ENCODE data around the gene SULT1C3.

SULT1C3 gene

DNA sequence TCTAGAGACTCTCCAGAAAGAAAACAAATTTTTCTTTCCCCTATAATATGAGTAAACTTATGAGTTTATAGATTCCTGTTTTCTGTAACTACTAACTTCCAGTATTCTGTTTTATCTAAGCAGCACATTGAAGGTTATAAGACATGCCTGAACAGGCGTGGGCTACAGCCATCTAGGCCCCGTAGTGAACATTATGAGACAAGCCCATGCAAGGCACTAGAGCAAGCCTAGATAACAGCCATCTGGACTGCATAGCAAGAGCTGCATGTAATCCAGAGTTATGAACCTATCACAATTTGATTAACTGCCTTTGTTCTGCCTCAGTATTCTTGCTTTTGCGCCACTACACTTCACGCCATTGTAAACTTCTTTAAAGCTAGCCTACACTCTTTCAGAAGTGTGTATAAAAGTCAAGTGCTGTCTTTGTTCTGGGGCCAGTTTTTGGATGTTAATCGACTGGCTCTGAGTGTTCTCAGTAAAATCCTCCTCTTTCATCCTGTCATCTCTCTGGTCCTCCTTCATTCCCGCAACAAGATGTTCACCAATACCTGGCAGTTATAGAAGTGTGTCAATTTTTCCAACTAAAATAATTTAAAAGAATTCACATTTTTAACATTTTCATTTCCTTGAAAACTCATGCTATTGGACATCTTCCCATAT, 3.0 kb upstream of the SULT1C3 start:
- Histone ChIP-seq H3K14ac (ENCODE audit: low read length) (no peak overlapping the region), H2BK12ac (ENCODE audit: low read length) (no peak overlapping the region), H2BK120ac (ENCODE audit: insufficient read depth, low read length, poor library complexity) (no peak overlapping the region), H3K4me3 (ENCODE audit: low read depth, low read length) (no peak overlapping the region), H3K9me3 (ENCODE audit: insufficient read depth, low read depth, low read length) (peaks cover 2% of the 10 kb centered on the region), H3K4me1 (ENCODE audit: control insufficient read depth in 1 of 2, insufficient read depth in 2 of 2, low read length in 2 of 2) (no peaks in the 10 kb centered on the region), H3K4me2 (ENCODE audit: low read length) (no peak overlapping the region), H3K79me1 (ENCODE audit: low read length) (no peaks in the 10 kb centered on the region), H4K12ac (ENCODE audit: low read depth, low read length) (no peak overlapping the region), H4K91ac (ENCODE audit: low read depth, low read length) (no peak overlapping the region), H4K8ac (ENCODE audit: low read depth, low read length) (no peak overlapping the region), H3K27ac (ENCODE audit: low read depth, low read length) (no peak overlapping the region), H3K36me3 (ENCODE audit: control insufficient read depth in 1 of 2, insufficient read depth in 2 of 2, low read length in 2 of 2) (no peaks in the 10 kb centered on the region), H3K4ac (ENCODE audit: low read depth, low read length) (no peak overlapping the region), H2BK5ac (ENCODE audit: low read depth, low read length, poor library complexity) (no peak overlapping the region), H3K18ac (ENCODE audit: low read length) (no peak overlapping the region), H3K23ac (ENCODE audit: low read length) (no peak overlapping the region), H3K9ac (ENCODE audit: low read length) (no peak overlapping the region), H3K27me3 (ENCODE audit: insufficient read depth, low read length) (no peaks in the 10 kb centered on the region), H3K79me2 (ENCODE audit: control insufficient read depth, insufficient read depth, low read length, poor library complexity) (no peaks in the 10 kb centered on the region), H2AFZ (ENCODE audit: insufficient read depth, low read length, poor library complexity) (no peak overlapping the region), H2AK5ac (ENCODE audit: low read length) (no peak overlapping the region)
- DNase-seq = no peak
- WGBS (ENCODE audit: extremely low coverage, insufficient coverage, insufficient read length) = no CpG with 5 or more reads among the region's 6 CpGs

- H4K91ac ChIP-seq (ENCODE audit: low read depth, low read length) = no peak overlapping the region
- no peak overlapping the region for H3K4me3 ChIP-seq (ENCODE audit: low read depth, low read length)
- no peaks in the 10 kb centered on the region for H3K36me3 ChIP-seq (ENCODE audit: control insufficient read depth in 1 of 2, insufficient read depth in 2 of 2, low read length in 2 of 2)
- no peak overlapping the region for H3K4me2 ChIP-seq (ENCODE audit: low read length)
- no peak overlapping the region for H4K12ac ChIP-seq (ENCODE audit: low read depth, low read length)
- H3K18ac ChIP-seq (ENCODE audit: low read length) = no peak overlapping the region
- no peak overlapping the region for H2AFZ ChIP-seq (ENCODE audit: insufficient read depth, low read length, poor library complexity)
- no peak overlapping the region for H3K14ac ChIP-seq (ENCODE audit: low read length)
- no peaks in the 10 kb centered on the region for H3K4me1 ChIP-seq (ENCODE audit: control insufficient read depth in 1 of 2, insufficient read depth in 2 of 2, low read length in 2 of 2)
- no CpG with 5 or more reads among the region's 5 CpGs for WGBS (ENCODE audit: extremely low coverage, insufficient coverage, insufficient read length)
- peaks cover 4% of the 10 kb centered on the region for H3K9me3 ChIP-seq (ENCODE audit: insufficient read depth, low read depth, low read length)
- H2BK120ac ChIP-seq (ENCODE audit: insufficient read depth, low read length, poor library complexity) = no peak overlapping the region
- no peak overlapping the region for H4K8ac ChIP-seq (ENCODE audit: low read depth, low read length)
- no peak overlapping the region for H2BK5ac ChIP-seq (ENCODE audit: low read depth, low read length, poor library complexity)
- H3K9ac ChIP-seq (ENCODE audit: low read length) = no peak overlapping the region
- DNase-seq = no peak
- H2BK12ac ChIP-seq (ENCODE audit: low read length) = no peak overlapping the region
- no peaks in the 10 kb centered on the region for H3K79me1 ChIP-seq (ENCODE audit: low read length)
- no peaks in the 10 kb centered on the region for H3K27me3 ChIP-seq (ENCODE audit: insufficient read depth, low read length)
- no peak overlapping the region for H3K27ac ChIP-seq (ENCODE audit: low read depth, low read length)
- H3K23ac ChIP-seq (ENCODE audit: low read length) = no peak overlapping the region
- no peak overlapping the region for H3K4ac ChIP-seq (ENCODE audit: low read depth, low read length)
- H2AK5ac ChIP-seq (ENCODE audit: low read length) = no peak overlapping the region
- no peaks in the 10 kb centered on the region for H3K79me2 ChIP-seq (ENCODE audit: control insufficient read depth, insufficient read depth, low read length, poor library complexity)
Observed at GRCh38 chr2:108240966-108241365, 1.2 kb downstream of the SULT1C3 start.

GRCh38 chr2:108243566-108243965, 3.8 kb downstream of the SULT1C3 start:
- Histone ChIP-seq H4K12ac (ENCODE audit: low read depth, low read length) (no peak overlapping the region), H3K18ac (ENCODE audit: low read length) (no peak overlapping the region), H2AK5ac (ENCODE audit: low read length) (no peak overlapping the region), H3K14ac (ENCODE audit: low read length) (no peak overlapping the region), H4K91ac (ENCODE audit: low read depth, low read length) (no peak overlapping the region), H2BK120ac (ENCODE audit: insufficient read depth, low read length, poor library complexity) (no peak overlapping the region), H2BK12ac (ENCODE audit: low read length) (no peak overlapping the region), H2BK5ac (ENCODE audit: low read depth, low read length, poor library complexity) (no peak overlapping the region), H3K4me2 (ENCODE audit: low read length) (no peak overlapping the region), H3K4ac (ENCODE audit: low read depth, low read length) (no peak overlapping the region), H3K79me2 (ENCODE audit: control insufficient read depth, insufficient read depth, low read length, poor library complexity) (no peaks in the 10 kb centered on the region), H3K36me3 (ENCODE audit: control insufficient read depth in 1 of 2, insufficient read depth in 2 of 2, low read length in 2 of 2) (no peaks in the 10 kb centered on the region), H4K8ac (ENCODE audit: low read depth, low read length) (no peak overlapping the region), H3K4me1 (ENCODE audit: control insufficient read depth in 1 of 2, insufficient read depth in 2 of 2, low read length in 2 of 2) (no peaks in the 10 kb centered on the region), H3K4me3 (ENCODE audit: low read depth, low read length) (no peak overlapping the region), H3K9me3 (ENCODE audit: insufficient read depth, low read depth, low read length) (peaks cover 4% of the 10 kb centered on the region), H3K27ac (ENCODE audit: low read depth, low read length) (no peak overlapping the region), H3K27me3 (ENCODE audit: insufficient read depth, low read length) (no peaks in the 10 kb centered on the region), H2AFZ (ENCODE audit: insufficient read depth, low read length, poor library complexity) (no peak overlapping the region), H3K9ac (ENCODE audit: low read length) (no peak overlapping the region), H3K79me1 (ENCODE audit: low read length) (no peaks in the 10 kb centered on the region), H3K23ac (ENCODE audit: low read length) (no peak overlapping the region)
- DNase-seq = peak in 1 of 2 donors; percentile 9
- WGBS (ENCODE audit: extremely low coverage, insufficient coverage, insufficient read length) = no CpG with 5 or more reads among the region's 1 CpG

DNA sequence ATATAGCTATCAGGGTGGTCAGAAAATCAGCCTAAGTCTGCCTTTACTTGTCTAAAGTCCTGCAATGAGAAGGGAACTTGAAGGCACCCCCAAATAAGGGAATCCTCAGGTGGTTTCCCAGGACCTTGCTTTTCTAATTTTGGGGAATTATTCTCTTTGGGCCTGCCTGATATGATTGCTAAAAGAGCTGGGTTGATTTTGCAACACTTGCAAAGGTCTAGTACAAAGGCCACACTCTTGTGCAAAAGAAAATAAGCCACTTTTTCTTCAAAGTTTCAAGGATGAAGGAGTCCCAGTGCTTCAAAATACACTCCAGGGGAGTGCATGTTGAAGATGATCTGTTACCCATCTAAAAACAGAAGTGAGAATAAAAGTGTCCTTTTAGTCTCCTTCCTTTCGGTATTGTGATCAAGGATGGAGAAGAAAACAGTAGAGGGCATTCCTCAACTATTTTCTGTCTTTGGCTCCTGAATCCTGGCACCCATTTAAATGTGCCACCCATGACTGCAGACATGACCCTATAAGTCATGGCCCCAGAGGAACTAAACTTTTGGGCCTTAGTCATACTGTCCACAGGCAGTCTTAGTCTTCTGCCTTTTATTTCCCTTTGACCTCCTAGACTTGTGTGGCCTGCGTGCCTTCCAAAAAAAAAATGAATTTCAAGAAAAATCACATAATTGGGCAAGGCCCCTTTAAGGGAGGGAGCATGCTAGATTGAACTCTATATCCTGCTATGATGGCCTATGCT, 5.1 kb downstream of the SULT1C3 start:
- H3K4ac ChIP-seq (ENCODE audit: low read depth, low read length) = no peak overlapping the region

More for the DNA sequence above, 5.1 kb downstream of the SULT1C3 start:
- no peak overlapping the region for H3K4me2 ChIP-seq (ENCODE audit: low read length)
- WGBS (ENCODE audit: extremely low coverage, insufficient coverage, insufficient read length) = no CpG with 5 or more reads among the region's 2 CpGs
- no peak overlapping the region for H3K27ac ChIP-seq (ENCODE audit: low read depth, low read length)
- no peak overlapping the region for H2AFZ ChIP-seq (ENCODE audit: insufficient read depth, low read length, poor library complexity)
- no peak overlapping the region for H3K14ac ChIP-seq (ENCODE audit: low read length)
- DNase-seq = no peak
- H3K9me3 ChIP-seq (ENCODE audit: insufficient read depth, low read depth, low read length) = peaks cover 2% of the 10 kb centered on the region
- H3K79me2 ChIP-seq (ENCODE audit: control insufficient read depth, insufficient read depth, low read length, poor library complexity) = no peaks in the 10 kb centered on the region
- no peak overlapping the region for H2BK120ac ChIP-seq (ENCODE audit: insufficient read depth, low read length, poor library complexity)
- H3K27me3 ChIP-seq (ENCODE audit: insufficient read depth, low read length) = no peaks in the 10 kb centered on the region
- H3K18ac ChIP-seq (ENCODE audit: low read length) = no peak overlapping the region
- H3K9ac ChIP-seq (ENCODE audit: low read length) = no peak overlapping the region
- H4K8ac ChIP-seq (ENCODE audit: low read depth, low read length) = no peak overlapping the region
- no peaks in the 10 kb centered on the region for H3K4me1 ChIP-seq (ENCODE audit: control insufficient read depth in 1 of 2, insufficient read depth in 2 of 2, low read length in 2 of 2)
- no peak overlapping the region for H4K12ac ChIP-seq (ENCODE audit: low read depth, low read length)
- H3K79me1 ChIP-seq (ENCODE audit: low read length) = no peaks in the 10 kb centered on the region
- H3K23ac ChIP-seq (ENCODE audit: low read length) = no peak overlapping the region
- H4K91ac ChIP-seq (ENCODE audit: low read depth, low read length) = no peak overlapping the region
- H2BK5ac ChIP-seq (ENCODE audit: low read depth, low read length, poor library complexity) = no peak overlapping the region
- H2AK5ac ChIP-seq (ENCODE audit: low read length) = no peak overlapping the region
- H3K36me3 ChIP-seq (ENCODE audit: control insufficient read depth in 1 of 2, insufficient read depth in 2 of 2, low read length in 2 of 2) = no peaks in the 10 kb centered on the region
- no peak overlapping the region for H2BK12ac ChIP-seq (ENCODE audit: low read length)
- no peak overlapping the region for H3K4me3 ChIP-seq (ENCODE audit: low read depth, low read length)
